Esophagus (tissue), 2 donors: ENCODE data around the gene PPEF2. TPM values are rescaled to one million over a fixed set of nuclear protein-coding genes. Genes with fewer than 3 reads are reported as not detected.
"Not testable (repeated sequence)": the region's sequence is repeated elsewhere in the genome, so short reads cannot be mapped to it uniquely, and the experiment has no call there.

ENCODE experiments used
- H3K27ac ChIP-seq, 2 donors: one replicate each; pipeline ENCODE4 v1.5.1; 2013; ENCODE audit warnings: low read depth in 2 of 2, mild to moderate bottlenecking in 2 of 2, inconsistent platforms in 1 of 2, low read length in 1 of 2, moderate library complexity in 1 of 2
- H3K27me3 ChIP-seq, 2 donors: one replicate each; pipeline ENCODE4 v1.6.1; 2013; ENCODE audit warnings: low read length in 2 of 2, control low read depth in 1 of 2, mild to moderate bottlenecking in 1 of 2; ENCODE audit not compliant: insufficient read depth in 2 of 2, control insufficient read depth in 1 of 2
- H3K36me3 ChIP-seq, 2 donors: one replicate each; pipeline ENCODE4 v1.6.1; 2013; ENCODE audit warnings: low read length in 1 of 2; ENCODE audit not compliant: control insufficient read depth in 2 of 2, insufficient read depth in 2 of 2
- H3K4me1 ChIP-seq, 2 donors: one replicate each; pipeline ENCODE4 v1.6.1; 2013; ENCODE audit warnings: low read length in 1 of 2; ENCODE audit not compliant: control insufficient read depth in 2 of 2, insufficient read depth in 2 of 2
- H3K4me3 ChIP-seq, 2 donors: one replicate each; pipeline ENCODE4 v1.5.1; 2013; ENCODE audit warnings: low read length in 2 of 2, mild to moderate bottlenecking in 2 of 2, low read depth in 1 of 2, moderate library complexity in 1 of 2
- H3K9me3 ChIP-seq, 2 donors: one replicate each; pipeline ENCODE4 v1.6.1; 2013; ENCODE audit warnings: mild to moderate bottlenecking in 2 of 2, low read depth in 1 of 2, low read length in 1 of 2, moderate library complexity in 1 of 2; ENCODE audit not compliant: control insufficient read depth in 2 of 2, insufficient read depth in 1 of 2
- WGBS, 2 donors: extraction: QIAGEN DNeasy Blood & Tissue Kit; methylation state at CpG; one replicate each; pipeline ENCODE4 v1.1.7; 2013; 5-methylcytosine and 5-hydroxymethylcytosine counted together
- polyA plus RNA-seq, 2 donors: library from polyadenylated mRNA; stranded (reverse); fragments of 200-250 nt; gene quantifications; one replicate each; pipeline ENCODE4 v1.2.3, GENCODE V29; 2013
- donor health status: healthy with polysubstance abuse.
- donor health status: Bipolar disorder and iron deficiency.

The PPEF2 gene
- polyA plus RNA-seq, 2 donors, result not detected

DNA sequence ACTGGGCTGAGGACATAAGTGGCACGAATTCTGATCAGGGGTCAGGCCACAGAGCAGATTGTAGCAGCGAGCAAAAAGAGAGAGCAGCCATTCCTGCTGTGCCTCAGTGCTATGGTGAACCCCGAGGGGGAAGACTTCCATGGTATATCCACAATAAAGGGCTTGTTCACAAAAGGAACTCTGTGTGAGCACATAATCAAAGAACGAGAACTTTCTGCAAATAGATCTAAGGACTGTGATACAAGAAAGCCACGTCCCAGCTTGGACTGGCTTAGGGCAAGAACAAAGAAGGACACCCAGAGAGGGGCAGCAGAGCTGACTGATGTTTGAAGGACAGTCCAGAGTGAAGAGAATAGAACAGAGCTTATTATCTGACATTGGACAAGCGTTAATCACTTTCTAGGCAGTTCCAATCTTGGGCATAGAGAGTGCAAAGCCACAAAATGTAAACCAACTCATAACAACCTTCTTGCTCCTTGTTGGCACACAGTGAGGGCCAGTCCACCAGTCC, 24.0 kb downstream of the PPEF2 start:
- WGBS, 2 donors, result 48 to 51% methylated on average over 6 of the region's 6 CpGs
- no peak overlapping the region for H3K27ac ChIP-seq
- H3K4me3 ChIP-seq, result no peak overlapping the region
- no peaks in the 10 kb centered on the region for H3K4me1 ChIP-seq
- H3K27me3 ChIP-seq, result no peaks in the 10 kb centered on the region
- no peaks in the 10 kb centered on the region for H3K36me3 ChIP-seq
- no peaks in the 10 kb centered on the region for H3K9me3 ChIP-seq

DNA sequence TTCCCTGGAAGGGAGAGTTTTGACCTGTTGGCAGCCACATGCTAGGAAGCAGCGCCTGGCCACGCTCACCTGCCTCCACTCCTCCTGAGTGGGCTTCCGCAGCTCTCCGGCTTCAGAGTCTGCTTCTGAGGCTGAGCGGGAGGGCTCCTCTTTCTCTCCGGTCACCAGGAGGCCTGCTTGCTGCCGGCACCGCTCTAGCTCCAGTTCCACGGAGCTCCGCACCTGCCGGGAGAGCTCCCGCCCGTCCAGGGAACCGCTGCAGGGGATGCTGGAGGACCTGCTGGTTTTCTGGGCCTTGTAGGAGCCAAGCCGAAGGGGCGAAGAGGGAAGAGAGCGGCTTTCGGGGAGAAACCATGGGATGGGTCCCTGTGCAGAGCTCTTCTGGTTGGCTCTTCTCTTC, 26.0 kb downstream of the PPEF2 start:
- WGBS, 2 donors, result 85 to 90% methylated on average over 18 of the region's 18 CpGs
- Histone ChIP-seq H3K27ac (no peak overlapping the region), H3K9me3 (no peaks in the 10 kb centered on the region)

DNA sequence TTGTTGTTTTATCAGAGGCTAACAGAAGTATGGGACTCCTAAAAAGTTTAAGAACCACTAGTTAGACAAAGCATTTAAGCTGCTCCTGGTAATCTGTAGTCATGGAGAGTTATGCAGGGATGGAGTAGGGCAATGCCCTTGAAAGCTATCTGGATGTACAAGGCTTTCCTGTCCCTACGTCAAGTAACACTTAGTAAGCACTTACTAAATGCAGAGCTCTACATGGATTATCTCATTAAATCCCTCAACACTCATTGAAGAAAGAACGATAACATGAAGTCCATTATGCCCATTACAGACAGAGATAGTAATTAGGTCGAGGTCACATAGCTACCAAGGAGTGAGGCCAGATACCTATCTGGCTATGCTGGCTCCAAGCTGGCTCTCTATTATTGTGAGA, 33.2 kb downstream of the PPEF2 start:
- Histone ChIP-seq H3K4me1 (no peaks in the 10 kb centered on the region), H3K36me3 (no peaks in the 10 kb centered on the region), H3K27me3 (no peaks in the 10 kb centered on the region), H3K9me3 (no peaks in the 10 kb centered on the region), H3K4me3 (no peak overlapping the region), H3K27ac (no peak overlapping the region)
- WGBS, 2 donors, result 57 to 59% methylated on average over 3 of the region's 3 CpGs

More for the DNA sequence above, 26.0 kb downstream of the PPEF2 start:
- Histone ChIP-seq H3K4me1 (no peaks in the 10 kb centered on the region), H3K4me3 (no peak overlapping the region), H3K27me3 (no peaks in the 10 kb centered on the region), H3K36me3 (no peaks in the 10 kb centered on the region)

DNA sequence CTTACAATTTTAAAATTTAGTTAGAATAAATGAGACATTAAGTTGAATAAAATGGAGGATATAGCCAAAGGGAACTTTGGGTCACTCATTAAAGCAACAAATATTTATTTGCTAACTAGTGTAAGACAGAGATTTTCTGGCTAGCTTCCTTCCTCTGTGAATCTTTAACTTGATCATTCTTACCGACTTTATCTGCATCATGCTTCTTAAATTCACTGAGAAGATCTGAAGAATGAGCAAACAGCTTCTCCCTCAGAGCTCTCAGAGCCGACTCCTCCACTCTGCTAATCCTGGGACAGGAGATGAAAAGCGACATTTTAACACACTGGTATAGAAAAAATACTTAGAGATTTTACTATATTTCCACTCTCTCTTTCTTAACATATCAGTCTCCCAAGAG, 35.1 kb downstream of the PPEF2 start:
- Histone ChIP-seq H3K36me3 (no peaks in the 10 kb centered on the region), H3K9me3 (no peaks in the 10 kb centered on the region), H3K27ac (no peak overlapping the region), H3K4me1 (no peaks in the 10 kb centered on the region), H3K4me3 (no peak overlapping the region), H3K27me3 (no peaks in the 10 kb centered on the region)
- WGBS, 2 donors, result 58% methylated on average over 3 of the region's 3 CpGs

DNA sequence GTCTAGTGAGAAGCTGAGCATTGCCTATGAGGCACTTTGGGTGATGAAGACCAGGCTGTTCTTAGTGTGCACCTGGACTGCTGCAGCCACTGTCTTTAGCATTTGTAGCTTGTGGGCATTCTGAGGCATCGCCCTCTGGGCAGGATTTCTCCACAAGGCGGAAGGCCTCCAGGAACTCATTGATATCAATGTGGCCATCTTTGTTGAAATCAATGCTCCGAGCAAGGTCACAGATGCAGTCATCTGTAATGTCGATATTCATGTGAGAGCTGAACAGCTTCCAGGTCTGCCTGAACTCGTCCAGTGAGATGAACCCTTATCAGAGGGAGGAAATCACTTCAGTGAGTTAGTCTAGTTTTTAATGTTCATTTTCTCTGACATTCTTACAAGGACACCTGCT, 41.6 kb downstream of the PPEF2 start:
- Histone ChIP-seq H3K27me3 (no peaks in the 10 kb centered on the region), H3K4me3 (no peak overlapping the region), H3K4me1 (no peaks in the 10 kb centered on the region), H3K36me3 (no peaks in the 10 kb centered on the region), H3K27ac (no peak overlapping the region), H3K9me3 (no peaks in the 10 kb centered on the region)
- 69 to 85% methylated on average over 5 of the region's 5 CpGs for WGBS, 2 donors

DNA sequence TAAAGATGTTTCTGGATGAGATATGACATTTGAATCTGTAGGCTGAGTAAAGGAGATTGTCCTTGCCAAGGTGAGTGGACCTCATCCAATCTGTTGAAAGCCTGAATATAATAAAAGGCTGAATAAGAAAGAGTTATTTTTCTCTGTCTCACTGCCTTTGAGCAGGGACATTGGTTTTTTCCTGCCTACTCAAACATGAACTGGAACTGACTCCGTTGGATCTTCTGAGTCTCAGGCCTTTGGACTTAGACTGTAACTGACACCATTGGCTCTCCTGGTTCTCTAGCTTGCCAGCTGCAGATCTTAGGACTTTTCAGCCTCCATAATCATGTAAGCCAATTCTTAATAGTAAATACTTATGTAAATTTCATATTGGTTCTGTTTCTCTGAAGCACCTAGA, 43.5 kb downstream of the PPEF2 start:
- Histone ChIP-seq H3K4me1 (no peaks in the 10 kb centered on the region), H3K4me3 (no peak overlapping the region), H3K9me3 (no peaks in the 10 kb centered on the region), H3K27me3 (no peaks in the 10 kb centered on the region), H3K27ac (no peak overlapping the region), H3K36me3 (no peaks in the 10 kb centered on the region)
- WGBS, 2 donors, result 42 to 92% methylated on average over 1 of the region's 1 CpG

DNA sequence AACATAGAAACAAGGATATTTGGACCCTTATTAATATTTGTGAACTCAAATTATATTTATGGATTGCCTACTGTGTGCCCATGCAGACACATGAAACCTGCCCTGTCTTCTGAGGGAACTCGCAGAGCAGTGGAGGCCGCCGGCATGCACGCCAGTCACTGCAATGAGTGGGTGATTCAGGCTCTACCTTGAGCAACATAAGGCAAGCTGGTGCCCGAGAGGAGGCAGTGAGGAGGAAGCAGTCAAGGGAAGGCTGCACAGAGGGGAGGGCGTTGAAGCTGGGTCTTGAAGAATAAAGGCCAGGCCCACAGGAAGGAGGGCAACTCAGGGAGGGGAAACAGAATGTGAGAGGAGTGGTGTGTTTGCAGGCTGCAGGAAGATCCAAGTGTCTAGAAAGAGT, 52.8 kb downstream of the PPEF2 start:
- H3K9me3 ChIP-seq, result no peaks in the 10 kb centered on the region
- H3K4me1 ChIP-seq, result no peaks in the 10 kb centered on the region
- no peaks in the 10 kb centered on the region for H3K27me3 ChIP-seq
- H3K4me3 ChIP-seq, result no peak overlapping the region
- WGBS, 2 donors, result 73 to 74% methylated on average over 6 of the region's 6 CpGs
- no peaks in the 10 kb centered on the region for H3K36me3 ChIP-seq
- H3K27ac ChIP-seq, result no peak overlapping the region

DNA sequence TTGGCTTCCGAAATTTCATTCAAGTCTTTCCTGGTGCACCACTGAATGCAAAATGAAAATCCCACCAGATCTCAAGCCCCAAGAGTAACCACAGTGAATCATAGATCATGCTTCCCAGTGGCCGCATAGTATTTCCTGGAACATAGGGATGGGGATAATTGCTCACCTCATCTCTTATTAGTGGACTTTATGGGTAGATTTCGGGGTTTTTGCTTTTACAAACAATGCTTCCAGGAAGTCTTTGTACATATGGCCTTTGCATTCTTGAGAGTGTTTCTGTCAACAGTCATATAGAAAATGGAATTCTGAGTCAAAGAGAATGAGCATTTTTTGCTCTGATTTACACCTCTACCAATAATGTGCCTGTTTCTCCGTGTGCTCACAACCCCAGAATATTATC, 53.4 kb downstream of the PPEF2 start:
- Histone ChIP-seq H3K9me3 (no peaks in the 10 kb centered on the region), H3K36me3 (no peaks in the 10 kb centered on the region), H3K27me3 (no peaks in the 10 kb centered on the region), H3K4me1 (no peaks in the 10 kb centered on the region), H3K27ac (no peak overlapping the region), H3K4me3 (no peak overlapping the region)
- WGBS, 2 donors, result 76 to 78% methylated on average over 4 of the region's 4 CpGs

DNA sequence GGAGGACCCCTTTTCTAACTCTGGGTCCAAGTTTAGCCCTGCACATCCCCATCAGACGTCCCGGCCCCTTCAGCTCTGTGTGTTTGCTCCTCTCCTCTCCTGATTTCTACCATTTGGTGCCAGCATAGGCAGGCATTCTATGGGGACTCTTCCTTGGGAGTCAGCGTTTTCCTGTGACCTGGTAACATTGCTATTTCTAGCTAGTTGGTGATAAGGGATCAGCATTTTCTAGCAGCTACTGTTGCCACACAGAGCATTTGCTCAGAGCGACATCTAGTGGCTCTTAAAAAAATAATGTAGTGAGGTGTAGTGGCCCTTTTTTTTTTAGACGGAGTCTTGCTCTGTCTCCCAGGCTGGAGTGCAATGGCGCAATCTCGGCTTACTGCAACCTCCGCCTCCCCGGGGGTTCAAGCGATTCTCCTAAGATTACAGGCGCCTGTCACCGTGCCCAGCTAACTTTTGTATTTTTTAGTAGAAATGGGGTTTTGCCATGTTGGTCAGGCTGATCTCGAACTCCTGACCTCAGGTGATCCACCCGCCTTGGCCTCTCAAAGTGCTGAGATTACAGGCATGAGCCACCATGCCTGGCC, 54.0 kb downstream of the PPEF2 start:
- not testable (repeated sequence) for H3K4me1 ChIP-seq, H3K4me3 ChIP-seq, H3K27ac ChIP-seq, H3K27me3 ChIP-seq, H3K9me3 ChIP-seq, H3K36me3 ChIP-seq
- WGBS, 2 donors, result 23 to 24% methylated on average over 14 of the region's 14 CpGs

DNA sequence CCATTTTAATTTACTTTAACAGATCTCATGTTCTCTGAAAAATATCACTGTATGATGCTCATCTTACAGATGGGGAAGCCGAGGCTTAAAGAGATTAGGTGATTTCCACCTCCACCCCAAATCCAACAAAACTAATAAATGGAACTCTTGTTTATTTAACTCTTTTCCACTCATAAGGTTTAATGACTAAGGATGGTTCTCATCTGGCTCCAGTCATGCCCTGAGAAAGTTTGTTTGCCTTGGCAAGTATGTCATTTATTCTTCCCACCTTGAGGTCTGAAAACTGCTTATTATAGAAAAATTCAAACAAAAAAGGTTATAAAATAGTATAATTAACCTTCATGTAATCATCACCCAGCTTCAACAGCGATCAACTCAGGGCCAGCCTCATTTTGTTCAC, 56.3 kb downstream of the PPEF2 start:
- Histone ChIP-seq H3K9me3 (no peaks in the 10 kb centered on the region), H3K27me3 (no peaks in the 10 kb centered on the region), H3K4me1 (no peaks in the 10 kb centered on the region), H3K4me3 (no peak overlapping the region), H3K27ac (no peak overlapping the region), H3K36me3 (no peaks in the 10 kb centered on the region)
- WGBS, 2 donors, result 78 to 80% methylated on average over 2 of the region's 2 CpGs
